ENCODE measurements around the gene ST6GALNAC3. TPM values are rescaled to one million over a fixed set of nuclear protein-coding genes. Genes with fewer than 3 reads are reported as not detected.
A peak's percentile ranks its signal among the peaks of the same experiment; 100 is the strongest.

The ST6GALNAC3 gene
- total RNA-seq, 2 experiments from 2014 or later, result 0.50 to 1.2 TPM

DNA sequence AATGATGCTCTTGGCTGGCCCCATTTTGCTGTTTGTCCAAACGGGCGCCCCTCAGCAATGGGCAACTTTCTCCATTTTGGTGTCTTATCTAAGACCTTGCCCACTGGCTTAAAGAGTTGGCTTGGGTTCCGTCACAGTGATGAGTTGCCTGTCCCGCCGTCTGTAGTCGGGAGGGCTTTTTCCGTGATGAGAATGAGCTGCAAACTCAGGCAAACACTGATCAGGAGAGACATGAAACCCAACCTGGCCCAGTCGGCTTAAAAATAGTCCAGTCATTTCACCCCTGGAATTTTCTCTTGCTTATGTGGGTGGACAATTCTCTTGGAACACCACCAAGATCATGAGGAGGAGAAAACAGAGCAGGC is 79.3 kb downstream of the ST6GALNAC3 start:
- no peaks in the 10 kb centered on the region for H3K79me2 ChIP-seq (ENCODE audit: insufficient read depth, low read depth, low read length)
- no peaks in the 10 kb centered on the region for H3K9me2 ChIP-seq (ENCODE audit: insufficient read depth, low read length)
- BruUV-seq (replicated peaks), result no TSS peak
- H2AFZ ChIP-seq (ENCODE audit: low read length), result peak overlapping the region; percentile 91; the same call in 1 of the 2 replicates
- H3K4me2 ChIP-seq (ENCODE audit: low read length), result no peak overlapping the region
- DNase-seq (ENCODE audit: low spot score), result no peak
- no peak for TF ChIP-seq EZH2phosphoT487 (IDR thresholded peaks at IDR 0.05; ENCODE audit: borderline replicate concordance, low read depth, low read length)
- TF ChIP-seq, protein P1, sequence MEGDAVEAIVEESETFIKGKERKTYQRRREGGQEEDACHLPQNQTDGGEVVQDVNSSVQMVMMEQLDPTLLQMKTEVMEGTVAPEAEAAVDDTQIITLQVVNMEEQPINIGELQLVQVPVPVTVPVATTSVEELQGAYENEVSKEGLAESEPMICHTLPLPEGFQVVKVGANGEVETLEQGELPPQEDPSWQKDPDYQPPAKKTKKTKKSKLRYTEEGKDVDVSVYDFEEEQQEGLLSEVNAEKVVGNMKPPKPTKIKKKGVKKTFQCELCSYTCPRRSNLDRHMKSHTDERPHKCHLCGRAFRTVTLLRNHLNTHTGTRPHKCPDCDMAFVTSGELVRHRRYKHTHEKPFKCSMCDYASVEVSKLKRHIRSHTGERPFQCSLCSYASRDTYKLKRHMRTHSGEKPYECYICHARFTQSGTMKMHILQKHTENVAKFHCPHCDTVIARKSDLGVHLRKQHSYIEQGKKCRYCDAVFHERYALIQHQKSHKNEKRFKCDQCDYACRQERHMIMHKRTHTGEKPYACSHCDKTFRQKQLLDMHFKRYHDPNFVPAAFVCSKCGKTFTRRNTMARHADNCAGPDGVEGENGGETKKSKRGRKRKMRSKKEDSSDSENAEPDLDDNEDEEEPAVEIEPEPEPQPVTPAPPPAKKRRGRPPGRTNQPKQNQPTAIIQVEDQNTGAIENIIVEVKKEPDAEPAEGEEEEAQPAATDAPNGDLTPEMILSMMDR (conservative IDR thresholded peaks at IDR 0.05; ENCODE audit: low read length), result no peak
- no peaks in the 10 kb centered on the region for H3K9me3 ChIP-seq (ENCODE audit: low read length)
- CTCF ChIA-PET (ENCODE audit: unreplicated experiment), result no interaction called here
- H3K4me3 ChIP-seq (ENCODE audit: low read depth, low read length, poor library complexity, severe bottlenecking), result no peak overlapping the region
- no peak overlapping the region for H3K27ac ChIP-seq (ENCODE audit: low read depth, low read length, poor library complexity, severe bottlenecking)
- no peaks in the 10 kb centered on the region for H4K20me1 ChIP-seq (ENCODE audit: insufficient read depth, low read length)
- H3K36me3 ChIP-seq (ENCODE audit: insufficient read depth, low read length), result no peaks in the 10 kb centered on the region
- peaks cover 6% of the 10 kb centered on the region for H3K4me1 ChIP-seq (ENCODE audit: insufficient read depth, low read length, poor library complexity, severe bottlenecking)
- intact Hi-C loops (cut with micrococcal nuclease; ENCODE audit: unreplicated experiment), result loop anchor here (1.0 to 10.0 kb wide), 7 partner anchors 141 to 989 kb away; no protein-coding TSS in a partner anchor
- POLR2A ChIA-PET, result interaction anchor here (1.0 kb wide), 1 partner anchor 292 kb away, joined by 3 read pairs; no protein-coding TSS in a partner anchor

DNA sequence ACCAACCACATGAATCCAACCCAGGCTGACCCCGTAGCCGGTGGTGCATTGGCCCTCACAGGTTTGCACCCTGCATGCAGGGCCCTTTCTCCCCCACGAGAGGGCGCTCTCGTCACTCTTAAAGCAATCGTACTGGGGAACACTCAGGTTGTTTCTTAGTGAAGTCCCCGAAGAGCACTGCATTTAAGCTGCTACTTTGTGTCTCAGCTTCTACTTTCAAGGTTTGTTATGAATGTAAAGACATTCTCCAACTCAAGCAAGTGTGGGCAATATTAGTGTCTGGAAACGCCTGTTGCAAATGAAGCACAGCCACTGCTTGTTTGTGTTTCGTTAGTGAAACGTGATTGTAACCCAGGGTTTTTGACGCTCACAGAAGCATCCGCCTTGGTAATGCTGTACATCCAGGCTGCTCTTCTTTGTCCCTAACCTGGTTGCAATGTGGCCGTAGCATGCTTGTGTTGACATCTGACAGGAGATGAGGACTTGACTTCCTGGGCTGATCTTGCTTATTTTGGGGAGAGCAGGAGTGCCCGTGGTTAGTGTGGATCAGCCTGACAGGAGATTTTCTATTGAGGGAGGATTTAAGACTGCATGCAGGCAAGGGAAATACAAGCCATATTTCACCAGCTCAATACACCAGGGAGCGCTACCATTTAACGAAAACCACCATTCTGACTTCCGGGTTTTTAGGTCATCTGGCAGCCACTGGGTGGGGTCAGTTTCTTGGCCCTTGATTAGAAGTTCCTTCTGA is 79.8 kb downstream of the ST6GALNAC3 start:
- Histone ChIP-seq H3K4me3 (ENCODE audit: low read depth, low read length, poor library complexity, severe bottlenecking) (peak overlapping the region; percentile 52), H4K20me1 (ENCODE audit: insufficient read depth, low read length) (no peaks in the 10 kb centered on the region), H3K4me2 (ENCODE audit: low read length) (peak overlapping the region; percentile 69), H3K4me1 (ENCODE audit: insufficient read depth, low read length, poor library complexity, severe bottlenecking) (peaks cover 6% of the 10 kb centered on the region), H3K9me3 (ENCODE audit: low read length) (no peaks in the 10 kb centered on the region), H2AFZ (ENCODE audit: low read length) (peak overlapping the region; percentile 91), H3K36me3 (ENCODE audit: insufficient read depth, low read length) (no peaks in the 10 kb centered on the region), H3K9me2 (ENCODE audit: insufficient read depth, low read length) (no peaks in the 10 kb centered on the region), H3K27ac (ENCODE audit: low read depth, low read length, poor library complexity, severe bottlenecking) (peak overlapping the region; percentile 18), H3K79me2 (ENCODE audit: insufficient read depth, low read depth, low read length) (no peaks in the 10 kb centered on the region)
- BruUV-seq (replicated peaks), result no TSS peak
- intact Hi-C loops (cut with micrococcal nuclease; ENCODE audit: unreplicated experiment), result loop anchor here (1.0 to 10.0 kb wide), 7 partner anchors 140 to 989 kb away; no protein-coding TSS in a partner anchor
- TF ChIP-seq EZH2phosphoT487 (IDR thresholded peaks at IDR 0.05; ENCODE audit: borderline replicate concordance, low read depth, low read length), result no peak
- TF ChIP-seq, protein P1 (conservative IDR thresholded peaks at IDR 0.05; ENCODE audit: low read length), result peak; percentile 89
- POLR2A ChIA-PET, result interaction anchor here (0.7 to 1.0 kb wide), 4 partner anchors 36 to 292 kb away, joined by 3 to 4 read pairs (median 3); no protein-coding TSS in a partner anchor
- peak; percentile 88 for DNase-seq (ENCODE audit: low spot score)
- CTCF ChIA-PET (ENCODE audit: unreplicated experiment), result interaction anchor here (0.5 to 0.6 kb wide), 2 partner anchors 47 to 61 kb away, joined by 3 read pairs; no protein-coding TSS in a partner anchor

DNA sequence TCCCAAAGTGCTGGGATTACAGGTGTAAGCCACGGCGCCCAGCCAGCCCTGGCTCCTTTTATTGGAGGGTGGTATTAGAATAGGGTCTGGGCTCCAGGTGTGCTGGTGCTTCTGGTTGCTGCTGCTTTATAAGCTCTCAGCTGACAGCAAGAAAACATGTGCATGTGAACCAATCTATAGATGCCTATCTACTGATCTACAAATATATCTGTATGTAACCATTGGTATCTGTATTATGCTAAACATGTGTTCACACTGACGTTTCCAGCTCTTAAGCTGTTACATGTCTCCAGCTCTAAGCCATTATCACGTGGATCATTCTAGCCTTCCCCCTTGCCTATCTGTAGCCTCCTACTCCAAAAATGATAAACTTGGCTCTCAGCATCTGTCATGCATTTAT is 82.4 kb downstream of the ST6GALNAC3 start:
- H3K4me2 ChIP-seq (ENCODE audit: low read length), result no peak overlapping the region
- POLR2A ChIA-PET, result no interaction called here
- H3K9me3 ChIP-seq (ENCODE audit: low read length), result no peaks in the 10 kb centered on the region
- no peak overlapping the region for H2AFZ ChIP-seq (ENCODE audit: low read length)
- CTCF ChIA-PET (ENCODE audit: unreplicated experiment), result no interaction called here
- H3K79me2 ChIP-seq (ENCODE audit: insufficient read depth, low read depth, low read length), result no peaks in the 10 kb centered on the region
- DNase-seq (ENCODE audit: low spot score), result no peak
- no peak overlapping the region for H3K4me3 ChIP-seq (ENCODE audit: low read depth, low read length, poor library complexity, severe bottlenecking)
- no TSS peak for BruUV-seq (replicated peaks)
- H3K9me2 ChIP-seq (ENCODE audit: insufficient read depth, low read length), result no peaks in the 10 kb centered on the region
- H3K27ac ChIP-seq (ENCODE audit: low read depth, low read length, poor library complexity, severe bottlenecking), result no peak overlapping the region
- H3K4me1 ChIP-seq (ENCODE audit: insufficient read depth, low read length, poor library complexity, severe bottlenecking), result peaks cover 6% of the 10 kb centered on the region
- intact Hi-C loops (cut with micrococcal nuclease; ENCODE audit: unreplicated experiment), result loop anchor here (10.0 kb wide), 2 partner anchors 268 to 598 kb away; no protein-coding TSS in a partner anchor
- TF ChIP-seq, protein P1 (conservative IDR thresholded peaks at IDR 0.05; ENCODE audit: low read length), result no peak
- no peak for TF ChIP-seq EZH2phosphoT487 (IDR thresholded peaks at IDR 0.05; ENCODE audit: borderline replicate concordance, low read depth, low read length)
- no peaks in the 10 kb centered on the region for H3K36me3 ChIP-seq (ENCODE audit: insufficient read depth, low read length)
- no peaks in the 10 kb centered on the region for H4K20me1 ChIP-seq (ENCODE audit: insufficient read depth, low read length)

Measured in OCI-LY7 (cell line).